Measurements from ENCODE around the gene CALR3. TPM values are rescaled to one million over a fixed set of nuclear protein-coding genes. Genes with fewer than 3 reads are reported as not detected.
"Not testable (repeated sequence)": the region's sequence is repeated elsewhere in the genome, so short reads cannot be mapped to it uniquely, and the experiment has no call there.

CALR3 gene
- total RNA-seq (not detected), total RNA-seq (0 to 0.34 (median 0.05) reads per million in 172 experiments)
- not detected for polyA plus RNA-seq (2013, experiment 1 of 2)
- 0.05 TPM for polyA plus RNA-seq (2013, experiment 2 of 2)

DNA sequence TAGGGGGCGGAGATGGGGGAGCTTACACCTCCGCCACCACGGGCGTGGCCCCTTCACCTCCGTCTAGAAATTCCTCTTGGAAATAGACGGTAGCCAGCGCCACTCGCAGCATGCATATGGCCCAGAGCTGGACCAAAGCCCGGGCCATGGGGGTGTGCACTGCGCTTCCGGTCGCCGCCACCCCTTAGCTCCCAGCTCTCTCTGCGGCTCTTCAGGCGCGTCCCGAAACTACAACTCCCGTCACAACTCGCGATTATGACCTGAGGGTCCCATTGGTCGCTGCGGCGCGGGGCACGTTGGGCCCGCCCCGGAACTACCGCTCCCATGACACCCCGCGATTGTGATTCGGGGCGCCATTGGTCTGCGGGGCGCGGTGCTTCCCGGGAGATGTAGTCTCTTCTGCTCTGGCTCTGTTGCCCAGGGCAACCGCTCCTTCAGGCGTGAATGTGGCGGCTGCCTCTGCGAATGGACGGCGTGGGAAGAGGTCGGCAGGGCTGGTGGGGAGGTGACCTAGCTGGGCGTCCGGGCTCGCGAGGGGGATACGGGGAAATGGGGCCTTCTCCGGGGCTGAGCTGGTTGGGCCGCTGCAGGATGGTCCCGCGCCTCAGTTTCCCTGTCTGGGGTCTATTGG lies at the start of gene CALR3, which contains the start of gene C19orf44:
CALR3 (minus strand) TSS at position 186 of the 631 bp plus-strand sequence; CDS start at position 148, 38 bp downstream.
C19orf44 (plus strand) TSS at position 413 of the 631 bp plus-strand sequence. CDS start 4,399 bp downstream, outside the sequence.
- TF ChIP-seq, protein P1, sequence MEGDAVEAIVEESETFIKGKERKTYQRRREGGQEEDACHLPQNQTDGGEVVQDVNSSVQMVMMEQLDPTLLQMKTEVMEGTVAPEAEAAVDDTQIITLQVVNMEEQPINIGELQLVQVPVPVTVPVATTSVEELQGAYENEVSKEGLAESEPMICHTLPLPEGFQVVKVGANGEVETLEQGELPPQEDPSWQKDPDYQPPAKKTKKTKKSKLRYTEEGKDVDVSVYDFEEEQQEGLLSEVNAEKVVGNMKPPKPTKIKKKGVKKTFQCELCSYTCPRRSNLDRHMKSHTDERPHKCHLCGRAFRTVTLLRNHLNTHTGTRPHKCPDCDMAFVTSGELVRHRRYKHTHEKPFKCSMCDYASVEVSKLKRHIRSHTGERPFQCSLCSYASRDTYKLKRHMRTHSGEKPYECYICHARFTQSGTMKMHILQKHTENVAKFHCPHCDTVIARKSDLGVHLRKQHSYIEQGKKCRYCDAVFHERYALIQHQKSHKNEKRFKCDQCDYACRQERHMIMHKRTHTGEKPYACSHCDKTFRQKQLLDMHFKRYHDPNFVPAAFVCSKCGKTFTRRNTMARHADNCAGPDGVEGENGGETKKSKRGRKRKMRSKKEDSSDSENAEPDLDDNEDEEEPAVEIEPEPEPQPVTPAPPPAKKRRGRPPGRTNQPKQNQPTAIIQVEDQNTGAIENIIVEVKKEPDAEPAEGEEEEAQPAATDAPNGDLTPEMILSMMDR (IDR thresholded peaks at IDR 0.05): no peak
- POLR2A ChIA-PET: interaction anchor here (0.6 to 1.9 kb wide), 7 partner anchors 47 to 164 kb away, joined by 3 to 11 read pairs (median 3); partner anchors contain the start of gene SMIM7
- peak; percentile 99 for ATAC-seq (ENCODE audit: poor library complexity)
- H3K4me3 ChIP-seq (ENCODE audit: low read length): peak within 1 kb of the TSS; percentile 64
- H3K9me3 ChIP-seq (ENCODE audit: control insufficient read depth in 1 of 2, insufficient read depth in 1 of 2, low read length in 2 of 2): no peaks in the 10 kb centered on the region
- DNase-seq: peak; percentile 93 to 98 (median 96)
- no peak within 1 kb of the TSS for H3K27ac ChIP-seq (ENCODE audit: low read depth in 1 of 2, low read length in 2 of 2)
- Mint-ChIP-seq H3K36me3 (ENCODE audit: low read depth) (peaks cover 5% of the 10 kb centered on the region), H3K27ac (peak within 1 kb of the TSS; percentile 71), H3K9me3 (no peaks in the 10 kb centered on the region), H3K4me3 (peak within 1 kb of the TSS; percentile 90), H3K4me1 (ENCODE audit: low read depth) (peaks cover 14% of the 10 kb centered on the region), H3K27me3 (no peaks in the 10 kb centered on the region)
- CTCF ChIA-PET: interaction anchor here (0.5 to 2.2 kb wide), 2 partner anchors 45 to 137 kb away, joined by 4 to 6 read pairs; no protein-coding TSS in a partner anchor
- intact Hi-C loops (cut with DNase I, micrococcal nuclease): loop anchor here (1.0 kb wide), 5 partner anchors 25 to 163 kb away; partner anchors contain the start of genes CHERP (in 2 of the 2), EPS15L1 (in 1 of the 2), MED26 (in 1 of the 2) and SLC35E1 (in 1 of the 2)
- no peaks in the 10 kb centered on the region for H3K27me3 ChIP-seq (ENCODE audit: control insufficient read depth in 1 of 2, insufficient read depth in 2 of 2, low read length in 2 of 2)
- peaks cover 15% of the 10 kb centered on the region for H3K4me1 ChIP-seq (ENCODE audit: insufficient read depth, low read length)
- H3K36me3 ChIP-seq (ENCODE audit: insufficient read depth, low read length): no peaks in the 10 kb centered on the region

DNA sequence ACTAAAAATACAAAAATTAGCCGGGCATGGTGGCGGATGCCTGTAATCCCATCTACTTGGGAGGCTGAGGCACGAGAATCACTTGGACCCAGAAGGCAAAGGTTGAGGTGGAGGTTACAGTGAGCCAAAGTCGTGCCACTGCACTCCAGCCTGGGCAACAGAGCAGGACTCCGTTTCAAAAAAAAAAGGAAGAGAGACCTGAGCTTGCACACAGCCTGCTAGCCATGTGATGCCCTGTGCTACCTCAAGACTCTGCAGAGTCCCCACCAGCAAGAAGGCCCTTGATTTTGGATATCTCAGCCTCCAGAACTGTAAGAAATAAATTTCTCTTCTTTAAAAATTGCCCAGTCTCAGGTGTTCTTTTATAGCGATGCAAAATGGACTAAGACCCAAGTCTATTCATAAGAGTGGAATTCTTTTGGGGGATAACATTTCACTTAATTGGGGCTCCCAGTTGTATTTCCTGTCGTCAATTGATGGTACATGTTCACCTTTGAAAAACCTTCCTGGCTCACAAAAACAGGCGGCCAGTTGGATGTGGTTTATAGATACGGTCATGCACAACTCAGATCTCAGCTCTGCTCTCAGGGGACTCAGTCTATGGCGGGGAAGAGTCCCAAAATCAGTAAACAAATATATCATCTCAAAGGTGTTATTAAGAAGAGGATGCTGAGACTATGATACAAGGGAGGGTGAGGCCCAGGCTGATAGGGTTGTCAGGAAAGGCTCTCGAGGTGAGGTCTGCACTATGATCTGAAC lies 48.7 kb upstream of the CALR3 start:
- Mint-ChIP-seq H3K27me3 (no peaks in the 10 kb centered on the region), H3K36me3 (ENCODE audit: low read depth) (peaks cover 24% of the 10 kb centered on the region), H3K4me3 (peak overlapping the region; percentile 80), H3K9me3 (no peaks in the 10 kb centered on the region), H3K27ac (peak overlapping the region; percentile 45), H3K4me1 (ENCODE audit: low read depth) (peaks cover 35% of the 10 kb centered on the region)
- intact Hi-C loops (cut with DNase I, micrococcal nuclease): no loop called here
- TF ChIP-seq, protein P1 (IDR thresholded peaks at IDR 0.05): no peak
- H3K4me3 ChIP-seq (ENCODE audit: low read length): no peak overlapping the region
- POLR2A ChIA-PET: interaction anchor here (1.2 kb wide), 1 partner anchor 12 kb away, joined by 3 read pairs; no protein-coding TSS in a partner anchor
- no peak overlapping the region for H3K27ac ChIP-seq (ENCODE audit: low read depth in 1 of 2, low read length in 2 of 2)
- peaks cover 5% of the 10 kb centered on the region for H3K36me3 ChIP-seq (ENCODE audit: insufficient read depth, low read length)
- peaks cover 51% of the 10 kb centered on the region for H3K4me1 ChIP-seq (ENCODE audit: insufficient read depth, low read length)
- ATAC-seq (ENCODE audit: poor library complexity): no peak
- H3K27me3 ChIP-seq (ENCODE audit: control insufficient read depth in 1 of 2, insufficient read depth in 2 of 2, low read length in 2 of 2): no peaks in the 10 kb centered on the region
- CTCF ChIA-PET: no interaction called here
- H3K9me3 ChIP-seq (ENCODE audit: control insufficient read depth in 1 of 2, insufficient read depth in 1 of 2, low read length in 2 of 2): no peaks in the 10 kb centered on the region
- no peak for DNase-seq

DNA sequence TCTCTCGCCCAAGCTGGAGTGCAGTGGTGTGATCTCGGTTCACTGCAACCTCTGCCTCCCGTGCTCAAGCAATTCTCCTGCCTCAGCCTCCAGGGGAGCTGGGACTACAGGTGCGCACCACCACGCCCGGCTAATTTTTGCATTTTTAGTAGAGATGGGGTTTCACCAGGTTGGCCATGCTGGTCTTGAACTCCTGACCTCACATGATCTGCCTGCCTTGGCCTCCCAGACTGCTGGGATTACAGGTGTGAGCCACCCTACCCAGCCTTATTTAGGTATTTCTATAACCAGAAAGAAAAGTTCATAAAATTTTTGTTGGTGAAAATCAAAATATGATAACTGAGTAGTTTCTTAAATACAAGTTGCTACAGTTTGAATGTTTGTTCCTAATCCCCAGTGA lies 47.8 kb upstream of the CALR3 start:
- H3K4me3 ChIP-seq (ENCODE audit: low read length); H3K27me3 ChIP-seq (ENCODE audit: control insufficient read depth in 1 of 2, insufficient read depth in 2 of 2, low read length in 2 of 2); H3K9me3 ChIP-seq (ENCODE audit: control insufficient read depth in 1 of 2, insufficient read depth in 1 of 2, low read length in 2 of 2); H3K9me3 Mint-ChIP-seq; DNase-seq; H3K27ac ChIP-seq (ENCODE audit: low read depth in 1 of 2, low read length in 2 of 2); H3K27me3 Mint-ChIP-seq; ATAC-seq (ENCODE audit: poor library complexity); CTCF ChIA-PET: not testable (repeated sequence)
- intact Hi-C loops (cut with DNase I, micrococcal nuclease): loop anchor here in 1 of 2 experiments (2.0 kb wide), 1 partner anchor 117 kb away; the partner anchor contains the start of genes SMIM7 and TMEM38A
- Histone ChIP-seq H3K36me3 (ENCODE audit: insufficient read depth, low read length) (peaks cover 12% of the 10 kb centered on the region), H3K4me1 (ENCODE audit: insufficient read depth, low read length) (peaks cover 58% of the 10 kb centered on the region)
- Mint-ChIP-seq H3K27ac (peak overlapping the region; percentile 84), H3K36me3 (ENCODE audit: low read depth) (peaks cover 28% of the 10 kb centered on the region), H3K4me3 (peak overlapping the region; percentile 97), H3K4me1 (ENCODE audit: low read depth) (peaks cover 38% of the 10 kb centered on the region)
- POLR2A ChIA-PET: interaction anchor here (1.5 to 1.6 kb wide), 2 partner anchors 23 to 44 kb away, joined by 6 to 12 read pairs; no protein-coding TSS in a partner anchor

Measured in CD4-positive, alpha-beta T cell (primary cell).